Body of pancreas (tissue), 4 donors: Measurements from ENCODE around the gene SGCD. TPM values are rescaled to one million over a fixed set of nuclear protein-coding genes. Genes with fewer than 3 reads are reported as not detected.

Experiments
- ATAC-seq: fragments of 150-250 bp; one replicate; pipeline ENCODE4 v1.9.1; 2016
- DNase-seq, 4 donors: peaks; one replicate each; pipeline ENCODE4 v3.0.0-alpha.2; 2019
- H3K27ac ChIP-seq, 4 donors: fragments of 200-600 bp; sonication (generic); 1 replicate in 3 of 4; 2 replicates in 1 of 4; pipeline versions ENCODE4 v1.5.1 to v1.6.1; 2016 to 2019; ENCODE audit warnings: mild to moderate bottlenecking in 1 of 4, mixed read lengths in 1 of 4, moderate library complexity in 1 of 4
- H3K27me3 ChIP-seq, 2 donors: fragments of 200-600 bp; sonication (generic); one replicate each; pipeline ENCODE4 v1.6.0; 2016; ENCODE audit warnings: mild to moderate bottlenecking in 1 of 2
- H3K36me3 ChIP-seq, 2 donors: fragments of 200-600 bp; sonication (generic); replicated peaks in 1 of 2; 2 replicates each; pipeline ENCODE4 v1.5.1; 2016; ENCODE audit warnings: low read depth in 2 of 2; ENCODE audit not compliant: insufficient read depth in 1 of 2
- H3K4me1 ChIP-seq: fragments of 200-600 bp; sonication (generic); one replicate; pipeline ENCODE4 v1.6.0; 2016
- H3K4me3 ChIP-seq, 2 donors: fragments of 200-600 bp; sonication (generic); 1 replicate in 1 of 2; 2 replicates in 1 of 2; pipeline ENCODE4 v1.5.1; 2016 to 2019
- H3K9me3 ChIP-seq, 3 donors: fragments of 200-600 bp; sonication (generic); 1 replicate in 2 of 3; 2 replicates in 1 of 3; pipeline ENCODE4 v1.5.1; 2016
- CTCF ChIP-seq, 7 experiments: fragments of 450-650 bp in 4 of 7; fragments of 200-600 bp in 3 of 7; sonication (generic) in 3 of 7; IDR thresholded peaks; one replicate each; pipeline ENCODE4 v1.5.1; 2016 to 2019; ENCODE audit warnings: antibody characterized with exemption in 7 of 7
- POLR2A ChIP-seq, 3 donors: fragments of 450-650 bp; IDR thresholded peaks; one replicate each; pipeline ENCODE4 v1.6.1; 2016; ENCODE audit warnings: antibody characterized with exemption in 3 of 3, mild to moderate bottlenecking in 2 of 3
- WGBS, 2 donors: methylation state at CpG; one replicate each; pipeline ENCODE4 v1.1.5; 2017; 5-methylcytosine and 5-hydroxymethylcytosine counted together
- intact Hi-C: fragments of 100-400 bp; cut with DNase I; formaldehyde crosslinking; loops from one replicate; pipeline ENCODE4 v1.15.1; 2023
- total RNA-seq, 2 donors: library from RNA; depleted of rRNA; stranded (reverse); fragments of >200 nt; gene quantifications; one replicate each; pipeline ENCODE4 v1.1.0, GENCODE V29; 2016

SGCD gene
- total RNA-seq, 2 donors from 2014 or later: 0.66 to 2.6 TPM

GRCh38 chr5:156755421-156756087, 428.6 kb downstream of the SGCD start:
- no peaks in the 10 kb centered on the region for H3K36me3 ChIP-seq
- no peak overlapping the region for H3K4me3 ChIP-seq
- DNase-seq (no peak), ATAC-seq (no peak)
- intact Hi-C loops: no loop called here
- WGBS, 2 donors: 77 to 82% methylated on average over 3 of the region's 3 CpGs
- no peaks in the 10 kb centered on the region for H3K4me1 ChIP-seq
- H3K27me3 ChIP-seq: no peaks in the 10 kb centered on the region
- H3K9me3 ChIP-seq: no peaks in the 10 kb centered on the region
- TF ChIP-seq POLR2A (IDR thresholded peaks at IDR 0.05): no peak
- TF ChIP-seq CTCF (IDR thresholded peaks at IDR 0.05): no peak
- no peak overlapping the region for H3K27ac ChIP-seq

- Histone ChIP-seq H3K4me1 (no peaks in the 10 kb centered on the region), H3K27me3 (no peaks in the 10 kb centered on the region), H3K4me3 (no peak overlapping the region), H3K36me3 (no peaks in the 10 kb centered on the region), H3K27ac (no peak overlapping the region), H3K9me3 (no peaks in the 10 kb centered on the region)
- intact Hi-C loops: no loop called here
- ATAC-seq: no peak
- WGBS, 2 donors: 63 to 74% methylated on average over 2 of the region's 2 CpGs
- TF ChIP-seq CTCF (IDR thresholded peaks at IDR 0.05): no peak
- TF ChIP-seq POLR2A (IDR thresholded peaks at IDR 0.05): no peak
- DNase-seq: no peak
These were observed 431.2 kb downstream of the SGCD start for GRCh38 chr5:156758011-156758791.

- H3K27me3 ChIP-seq: no peaks in the 10 kb centered on the region
- 88% methylated on average over 11 of the region's 11 CpGs for WGBS, 2 donors
- ATAC-seq (no peak), DNase-seq (no peak)
- intact Hi-C loops: no loop called here
- H3K9me3 ChIP-seq: no peaks in the 10 kb centered on the region
- H3K4me1 ChIP-seq: no peaks in the 10 kb centered on the region
- H3K27ac ChIP-seq: no peak overlapping the region
- no peak overlapping the region for H3K4me3 ChIP-seq
- no peak for TF ChIP-seq CTCF (IDR thresholded peaks at IDR 0.05)
- TF ChIP-seq POLR2A (IDR thresholded peaks at IDR 0.05): no peak
- no peaks in the 10 kb centered on the region for H3K36me3 ChIP-seq
These were observed 432.2 kb downstream of the SGCD start for GRCh38 chr5:156759156-156759555.

- Histone ChIP-seq H3K4me1 (no peaks in the 10 kb centered on the region), H3K9me3 (no peaks in the 10 kb centered on the region), H3K27me3 (no peaks in the 10 kb centered on the region), H3K27ac (no peak overlapping the region), H3K4me3 (no peak overlapping the region), H3K36me3 (no peaks in the 10 kb centered on the region)
- intact Hi-C loops: no loop called here
- DNase-seq: no peak
- TF ChIP-seq POLR2A (IDR thresholded peaks at IDR 0.05): no peak
- no peak for TF ChIP-seq CTCF (IDR thresholded peaks at IDR 0.05)
- no peak for ATAC-seq
These were observed 435.8 kb downstream of the SGCD start for GRCh38 chr5:156762771-156763170.
